ENCODE measurements around the gene VAMP2.

DNA sequence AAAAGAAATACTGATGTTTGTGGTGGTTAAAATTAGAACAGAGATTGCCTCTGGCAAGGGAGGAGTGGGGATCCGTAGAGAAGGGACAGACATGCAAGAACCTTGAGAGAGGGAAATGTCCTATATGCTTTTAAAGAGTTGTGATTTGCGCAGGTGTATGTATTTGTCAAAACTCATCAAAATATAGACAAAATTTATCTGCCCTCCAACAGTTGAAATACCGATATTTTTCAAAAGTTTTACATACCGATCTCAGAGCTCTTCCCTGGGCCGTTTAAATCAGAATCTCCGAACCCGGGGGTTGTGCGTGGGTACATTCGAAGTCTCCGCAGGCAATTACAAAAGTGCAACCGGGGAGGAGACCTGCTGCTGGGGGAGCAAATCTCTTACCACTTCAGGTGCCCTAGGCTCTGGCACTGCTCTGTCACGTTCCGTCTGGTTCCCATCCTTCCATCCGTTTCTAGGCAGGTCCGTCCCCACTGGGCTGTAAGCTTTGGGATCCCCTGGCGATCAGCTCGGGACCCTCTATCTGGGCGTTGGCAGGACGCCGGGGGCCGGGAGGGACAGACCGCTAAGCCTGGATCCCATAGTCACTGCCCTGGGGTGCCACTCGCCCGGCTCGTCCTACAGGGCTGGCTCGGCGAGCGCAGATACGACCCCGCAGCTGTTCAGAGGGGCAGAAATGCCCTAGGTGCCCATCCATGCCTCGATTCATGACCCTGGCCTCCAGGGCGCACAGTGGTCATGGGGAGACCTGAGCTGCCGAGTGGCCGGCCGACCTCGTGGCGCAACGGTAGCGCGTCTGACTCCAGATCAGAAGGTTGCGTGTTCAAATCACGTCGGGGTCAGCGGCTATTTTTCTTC, 23.1 kb upstream of the VAMP2 start:
- TF ChIP-seq, protein P1, sequence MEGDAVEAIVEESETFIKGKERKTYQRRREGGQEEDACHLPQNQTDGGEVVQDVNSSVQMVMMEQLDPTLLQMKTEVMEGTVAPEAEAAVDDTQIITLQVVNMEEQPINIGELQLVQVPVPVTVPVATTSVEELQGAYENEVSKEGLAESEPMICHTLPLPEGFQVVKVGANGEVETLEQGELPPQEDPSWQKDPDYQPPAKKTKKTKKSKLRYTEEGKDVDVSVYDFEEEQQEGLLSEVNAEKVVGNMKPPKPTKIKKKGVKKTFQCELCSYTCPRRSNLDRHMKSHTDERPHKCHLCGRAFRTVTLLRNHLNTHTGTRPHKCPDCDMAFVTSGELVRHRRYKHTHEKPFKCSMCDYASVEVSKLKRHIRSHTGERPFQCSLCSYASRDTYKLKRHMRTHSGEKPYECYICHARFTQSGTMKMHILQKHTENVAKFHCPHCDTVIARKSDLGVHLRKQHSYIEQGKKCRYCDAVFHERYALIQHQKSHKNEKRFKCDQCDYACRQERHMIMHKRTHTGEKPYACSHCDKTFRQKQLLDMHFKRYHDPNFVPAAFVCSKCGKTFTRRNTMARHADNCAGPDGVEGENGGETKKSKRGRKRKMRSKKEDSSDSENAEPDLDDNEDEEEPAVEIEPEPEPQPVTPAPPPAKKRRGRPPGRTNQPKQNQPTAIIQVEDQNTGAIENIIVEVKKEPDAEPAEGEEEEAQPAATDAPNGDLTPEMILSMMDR (IDR thresholded peaks at IDR 0.05; ENCODE audit: insufficient read depth, low read depth, low read length) = no peak
- TF ChIP-seq EZH2 (IDR thresholded peaks at IDR 0.05; ENCODE audit: insufficient read depth, low read length) = no peak
